Osteoblast (primary cell): ENCODE results near the gene OR52H1. TPM values are rescaled to one million over a fixed set of nuclear protein-coding genes. Genes with fewer than 3 reads are reported as not detected.

Experiments used
- DNase-seq: peaks from one replicate; pipeline ENCODE4 v3.0.0; 2011; ENCODE audit warnings: low spot score, mixed read lengths; ENCODE audit not compliant: insufficient read length; ENCODE audit errors: missing footprints
- H2AFZ ChIP-seq: 2 replicates; pipeline ENCODE4 v1.6.0; 2011; ENCODE audit warnings: mild to moderate bottlenecking, low read length
- H3K27ac ChIP-seq: 2 replicates; pipeline ENCODE4 v1.5.1; 2011; ENCODE audit warnings: mild to moderate bottlenecking, low read depth, low read length, moderate library complexity
- H3K27me3 ChIP-seq: 2 replicates; pipeline ENCODE4 v1.6.0; 2012; ENCODE audit warnings: mild to moderate bottlenecking, control low read depth, inconsistent platforms, low read length, moderate library complexity; ENCODE audit not compliant: insufficient read depth
- H3K36me3 ChIP-seq: 2 replicates; pipeline ENCODE4 v1.5.1; 2011; ENCODE audit warnings: mild to moderate bottlenecking, low read length, control low read depth, moderate library complexity; ENCODE audit not compliant: insufficient read depth
- H3K4me1 ChIP-seq: 2 replicates; pipeline ENCODE4 v1.5.1; 2011; ENCODE audit warnings: mild to moderate bottlenecking, low read length, control low read depth, moderate library complexity; ENCODE audit not compliant: insufficient read depth
- H3K4me2 ChIP-seq: 2 replicates; pipeline ENCODE4 v1.6.0; 2011; ENCODE audit warnings: mild to moderate bottlenecking, low read length; ENCODE audit not compliant: insufficient read depth
- H3K4me3 ChIP-seq: fragments of 200-600 bp; sonication (generic); 3 replicates; pipeline ENCODE4 v1.5.1; 2012; ENCODE audit warnings: mild to moderate bottlenecking, low read length, inconsistent platforms; ENCODE audit not compliant: insufficient read depth
- H3K79me2 ChIP-seq: 2 replicates; pipeline ENCODE4 v1.6.0; 2012; ENCODE audit warnings: mild to moderate bottlenecking, low read length, control low read depth, inconsistent platforms; ENCODE audit not compliant: insufficient read depth
- H3K9me3 ChIP-seq: 2 replicates; pipeline ENCODE4 v1.5.1; 2011; ENCODE audit warnings: low read depth, low read length, control low read depth
- H4K20me1 ChIP-seq: 2 replicates; pipeline ENCODE4 v1.6.0; 2012; ENCODE audit warnings: mild to moderate bottlenecking, low read length, control low read depth; ENCODE audit not compliant: insufficient read depth
- CTCF ChIP-seq: IDR thresholded peaks from 2 replicates; pipeline ENCODE4 v1.5.1; 2011; ENCODE audit warnings: mild to moderate bottlenecking, low read depth, low read length, moderate library complexity; ENCODE audit errors: extremely low read depth
- total RNA-seq: library from RNA; depleted of rRNA; stranded (reverse); fragments of >200 nt; gene quantifications from 2 replicates; pipeline ENCODE4 v1.2.3, GENCODE V29; 2012

OR52H1 gene
- total RNA-seq: 0.29 and 0.36 TPM in 2 replicates

GRCh38 chr11:5548440-5548839 lies at the start of gene OR52H1:
OR52H1 (minus strand) TSS chr11:5548540; CDS start chr11:5545505, 3,035 bp downstream.
- no peak for DNase-seq
- no peak within 1 kb of the TSS for H3K4me2 ChIP-seq
- no peaks in the 10 kb centered on the region for H3K27me3 ChIP-seq
- no peaks in the 10 kb centered on the region for H3K36me3 ChIP-seq
- H3K27ac ChIP-seq: no peak within 1 kb of the TSS
- no peak for TF ChIP-seq CTCF
- no peaks in the 10 kb centered on the region for H3K79me2 ChIP-seq
- H3K9me3 ChIP-seq: no peaks in the 10 kb centered on the region
- peaks cover 10% of the 10 kb centered on the region for H3K4me1 ChIP-seq
- no peak within 1 kb of the TSS for H3K4me3 ChIP-seq
- no peak within 1 kb of the TSS for H2AFZ ChIP-seq
- no peaks in the 10 kb centered on the region for H4K20me1 ChIP-seq

- Histone ChIP-seq H3K4me3 (peak overlapping the region; percentile 75), H3K4me1 (peaks cover 22% of the 10 kb centered on the region), H3K79me2 (peaks cover 9% of the 10 kb centered on the region), H3K9me3 (no peaks in the 10 kb centered on the region), H3K4me2 (peak overlapping the region; percentile 95), H2AFZ (no peak overlapping the region), H3K27me3 (no peaks in the 10 kb centered on the region), H3K27ac (peak overlapping the region; percentile 66), H4K20me1 (no peaks in the 10 kb centered on the region), H3K36me3 (no peaks in the 10 kb centered on the region)
- no peak for TF ChIP-seq CTCF
- no peak for DNase-seq
These were observed 49.6 kb upstream of the OR52H1 start for GRCh38 chr11:5597953-5598352.

- Histone ChIP-seq H4K20me1 (no peaks in the 10 kb centered on the region), H2AFZ (peak within 1 kb of the TSS; percentile 88), H3K36me3 (no peaks in the 10 kb centered on the region), H3K79me2 (peaks cover 7% of the 10 kb centered on the region), H3K4me3 (peak within 1 kb of the TSS; percentile 75), H3K4me1 (peaks cover 16% of the 10 kb centered on the region), H3K27ac (peak within 1 kb of the TSS; percentile 66), H3K27me3 (no peaks in the 10 kb centered on the region), H3K9me3 (no peaks in the 10 kb centered on the region), H3K4me2 (peak within 1 kb of the TSS; percentile 95)
- DNase-seq: peak; percentile 83
- no peak for TF ChIP-seq CTCF
These were observed 48.4 kb upstream of the OR52H1 start, which contains the start of gene TRIM6 for GRCh38 chr11:5596607-5597201. TRIM6 (plus strand) TSS chr11:5596637; CDS start chr11:5596898, 261 bp downstream.

GRCh38 chr11:5593146-5593545 lies 44.8 kb upstream of the OR52H1 start:
- H3K9me3 ChIP-seq: no peaks in the 10 kb centered on the region
- no peak for TF ChIP-seq CTCF
- H3K27me3 ChIP-seq: no peaks in the 10 kb centered on the region
- H3K4me1 ChIP-seq: peaks cover 9% of the 10 kb centered on the region
- no peaks in the 10 kb centered on the region for H4K20me1 ChIP-seq
- H3K79me2 ChIP-seq: no peaks in the 10 kb centered on the region
- H3K36me3 ChIP-seq: no peaks in the 10 kb centered on the region
- no peak overlapping the region for H3K4me3 ChIP-seq
- no peak overlapping the region for H3K27ac ChIP-seq
- DNase-seq: no peak
- no peak overlapping the region for H3K4me2 ChIP-seq
- H2AFZ ChIP-seq: peak overlapping the region; percentile 75
